GM18870 (cell line): ENCODE measurements around the gene NAA16.

Experiments
- ATAC-seq: cut with Tn5 transposase; IDR thresholded peaks from one replicate; pipeline ENCODE4 v1.9.1; 2021; ENCODE audit warnings: moderate library complexity; ENCODE audit not compliant: unreplicated experiment

The NAA16 gene

GRCh38 chr13:41302743-41303142 lies 8.3 kb upstream of the NAA16 start:
- no peak for ATAC-seq

GRCh38 chr13:41304551-41304950 lies 6.5 kb upstream of the NAA16 start:
- no peak for ATAC-seq

- ATAC-seq, result no peak
Measured at GRCh38 chr13:41306271-41307145, 4.6 kb upstream of the NAA16 start.

- ATAC-seq, result no peak
Measured at GRCh38 chr13:41307884-41308640, 3.0 kb upstream of the NAA16 start.

GRCh38 chr13:41311406-41312175 lies 524 bp downstream of the NAA16 start:
- peak; percentile 32 for ATAC-seq

- no peak for ATAC-seq
Measured at GRCh38 chr13:41312176-41312500, 1.1 kb downstream of the NAA16 start.

GRCh38 chr13:41313117-41313516 lies 2.0 kb downstream of the NAA16 start:
- no peak for ATAC-seq

GRCh38 chr13:41313659-41314197 lies 2.7 kb downstream of the NAA16 start:
- no peak for ATAC-seq

GRCh38 chr13:41315443-41316047 lies 4.5 kb downstream of the NAA16 start:
- no peak for ATAC-seq

GRCh38 chr13:41317243-41317642 lies 6.2 kb downstream of the NAA16 start:
- no peak for ATAC-seq

GRCh38 chr13:41325752-41326151 lies 14.7 kb downstream of the NAA16 start:
- ATAC-seq, result no peak

- no peak for ATAC-seq
Measured at GRCh38 chr13:41326661-41327060, 15.6 kb downstream of the NAA16 start.

- ATAC-seq, result no peak
Measured at GRCh38 chr13:41327994-41328790, 17.1 kb downstream of the NAA16 start.

GRCh38 chr13:41332829-41333228 lies 21.8 kb downstream of the NAA16 start:
- no peak for ATAC-seq

GRCh38 chr13:41334810-41335209 lies 23.7 kb downstream of the NAA16 start:
- ATAC-seq, result no peak

GRCh38 chr13:41344358-41344757 lies 33.3 kb downstream of the NAA16 start:
- ATAC-seq, result no peak

- no peak for ATAC-seq
Measured at GRCh38 chr13:41345165-41345913, 34.3 kb downstream of the NAA16 start.

- ATAC-seq, result no peak
Measured at GRCh38 chr13:41345914-41346589, 35.0 kb downstream of the NAA16 start.
